ENCODE results near the gene PRKN.

The PRKN gene

DNA sequence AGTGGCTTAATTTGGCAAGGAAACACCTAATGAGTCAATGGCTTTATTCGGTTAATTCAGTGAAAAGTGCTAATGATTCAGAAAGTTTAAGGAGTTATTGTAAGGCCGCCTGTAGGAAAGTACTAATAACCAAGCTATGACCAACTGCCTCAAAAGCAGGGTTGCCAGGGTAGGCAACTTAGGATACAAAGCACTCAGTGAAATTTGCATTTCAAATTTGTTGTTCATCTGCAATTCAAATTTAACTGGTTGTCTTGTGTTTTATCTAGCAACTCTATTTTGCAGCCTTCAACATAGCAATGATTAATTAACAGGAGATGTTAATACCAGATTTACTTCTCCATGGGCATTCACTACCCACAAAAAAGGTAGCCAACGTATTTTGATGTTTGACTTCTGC is 412.3 kb downstream of the PRKN start:
- DNase-seq = no peak

DNA sequence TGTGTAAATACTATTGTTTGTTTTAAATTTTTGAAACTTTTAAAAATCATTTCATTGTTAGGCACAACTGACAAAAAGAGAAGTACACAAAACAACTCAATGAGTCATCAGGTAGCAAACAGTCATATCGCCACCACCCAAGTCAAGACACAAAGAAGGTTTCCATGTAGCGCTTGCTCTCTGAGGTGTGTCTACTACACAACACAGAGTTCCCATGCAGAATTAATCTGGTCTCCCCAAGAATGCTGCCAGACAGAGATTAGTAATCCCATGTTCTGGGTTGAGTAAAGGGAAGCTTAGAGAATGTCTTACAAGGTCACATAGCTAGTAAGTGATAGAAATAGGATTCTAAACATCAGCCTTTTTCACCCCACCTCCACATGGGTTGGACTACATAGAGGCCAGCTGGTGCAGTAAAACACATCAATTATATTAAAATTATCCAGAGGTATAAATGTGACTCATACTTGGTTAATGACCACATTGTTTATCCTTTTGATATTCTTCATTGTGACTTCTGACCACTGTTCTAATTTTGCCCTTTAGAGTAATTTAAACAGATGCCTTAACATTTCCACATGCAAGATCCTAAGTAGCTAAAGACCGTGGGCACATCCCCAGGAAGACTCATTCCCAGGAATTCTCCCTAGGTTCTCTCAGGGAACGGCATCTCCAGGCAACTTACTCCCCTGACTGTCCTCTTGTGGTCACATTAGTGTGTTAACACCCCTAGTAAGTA is 413.5 kb downstream of the PRKN start:
- DNase-seq = no peak

DNA sequence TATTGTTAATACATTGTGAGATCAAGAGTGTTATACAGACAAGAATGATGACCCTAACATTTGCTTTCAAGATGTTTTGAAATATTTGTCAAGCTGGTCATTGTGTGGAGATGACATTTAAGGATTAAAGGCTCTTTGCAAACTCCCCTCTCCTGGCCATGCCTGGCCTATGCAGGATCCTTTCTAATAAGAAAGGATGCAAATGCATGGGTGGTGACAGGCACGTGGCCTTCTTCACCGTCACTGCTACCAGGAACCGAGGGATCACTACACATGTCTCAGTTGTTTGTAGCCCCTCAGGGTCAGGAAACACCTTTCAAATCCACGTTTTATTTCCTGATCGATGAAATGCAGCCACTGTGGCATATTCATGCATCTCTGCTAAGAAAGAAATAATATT is 419.7 kb downstream of the PRKN start:
- DNase-seq = no peak

DNA sequence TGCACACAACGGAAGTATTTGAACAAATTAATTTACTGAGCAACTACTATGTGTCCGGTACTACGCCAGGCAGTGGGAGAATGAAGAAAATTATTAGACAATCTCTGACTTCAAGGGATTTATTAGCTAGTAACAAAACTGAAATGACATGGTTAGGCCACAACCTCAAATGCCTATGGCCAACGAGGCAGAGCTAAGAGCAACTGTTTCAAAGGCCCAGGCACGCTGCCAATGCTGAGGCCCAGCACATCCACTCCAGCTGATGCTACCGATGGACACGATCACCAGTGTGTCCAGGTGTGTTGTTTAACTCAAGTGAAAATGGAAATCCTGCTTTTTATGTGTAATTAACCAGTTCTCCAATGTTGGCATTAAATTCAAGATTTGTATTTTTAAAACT is 420.9 kb downstream of the PRKN start:
- no peak for DNase-seq

DNA sequence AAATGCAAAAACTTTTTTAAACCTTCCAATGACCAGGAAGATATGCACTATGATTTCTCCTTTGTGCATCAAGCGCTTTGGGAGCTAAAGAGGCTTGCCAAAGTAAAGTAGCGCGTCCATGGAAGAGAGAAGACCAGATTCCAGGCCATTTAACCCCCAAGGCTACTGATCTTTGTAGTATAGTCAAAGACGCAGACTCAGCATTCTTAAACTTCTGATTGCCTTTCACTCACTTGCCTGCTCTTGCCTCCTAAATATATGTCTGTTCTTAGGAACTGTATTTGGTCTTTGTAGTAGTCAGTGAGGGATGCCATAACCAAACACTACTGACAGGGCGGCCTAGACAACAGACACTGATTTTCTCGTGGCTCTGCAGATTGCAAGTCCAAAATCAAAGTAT is 426.4 kb downstream of the PRKN start:
- DNase-seq = no peak

DNA sequence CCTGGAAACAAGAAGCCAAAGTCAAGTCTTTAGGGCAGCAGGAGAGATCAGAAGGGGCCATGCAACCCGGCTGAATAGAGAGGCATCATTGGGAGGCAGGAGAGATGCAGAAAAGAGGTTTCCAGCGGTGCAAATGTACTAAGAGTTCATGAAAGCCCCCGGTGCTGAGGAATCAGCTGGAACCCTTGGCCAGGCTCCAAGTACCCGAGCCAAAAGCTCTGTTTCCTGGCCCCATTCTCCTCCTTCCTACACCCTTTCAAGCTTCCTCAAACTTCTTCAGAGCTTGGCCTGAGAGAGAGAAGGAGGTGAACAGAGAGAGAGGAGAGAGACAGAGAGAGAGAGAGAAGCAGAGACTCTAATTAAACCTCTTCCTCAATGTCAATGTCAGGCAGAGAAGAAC is 433.5 kb downstream of the PRKN start:
- DNase-seq = peak in 5 of 56 donors; percentile 5 to 23 (median 16)

DNA sequence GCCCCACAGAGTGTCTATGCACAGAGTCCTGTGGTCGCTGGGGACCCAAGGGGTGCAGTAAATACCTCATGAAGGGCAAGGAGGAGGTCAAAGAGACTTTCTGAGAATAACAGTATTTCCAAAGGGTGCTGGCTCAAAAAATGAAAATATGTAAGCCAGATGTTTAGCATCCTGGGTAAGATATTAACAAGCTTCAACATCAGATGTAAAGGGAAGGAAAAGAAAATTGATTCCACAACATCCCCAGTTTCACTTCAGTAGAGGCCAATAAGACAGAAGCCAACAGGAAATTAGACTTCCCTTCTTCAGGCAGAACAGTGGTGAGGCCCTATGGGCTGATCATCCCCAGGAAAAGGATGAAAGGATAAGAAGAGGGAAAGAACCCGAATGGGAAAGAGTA is 434.7 kb downstream of the PRKN start:
- no peak for DNase-seq

DNA sequence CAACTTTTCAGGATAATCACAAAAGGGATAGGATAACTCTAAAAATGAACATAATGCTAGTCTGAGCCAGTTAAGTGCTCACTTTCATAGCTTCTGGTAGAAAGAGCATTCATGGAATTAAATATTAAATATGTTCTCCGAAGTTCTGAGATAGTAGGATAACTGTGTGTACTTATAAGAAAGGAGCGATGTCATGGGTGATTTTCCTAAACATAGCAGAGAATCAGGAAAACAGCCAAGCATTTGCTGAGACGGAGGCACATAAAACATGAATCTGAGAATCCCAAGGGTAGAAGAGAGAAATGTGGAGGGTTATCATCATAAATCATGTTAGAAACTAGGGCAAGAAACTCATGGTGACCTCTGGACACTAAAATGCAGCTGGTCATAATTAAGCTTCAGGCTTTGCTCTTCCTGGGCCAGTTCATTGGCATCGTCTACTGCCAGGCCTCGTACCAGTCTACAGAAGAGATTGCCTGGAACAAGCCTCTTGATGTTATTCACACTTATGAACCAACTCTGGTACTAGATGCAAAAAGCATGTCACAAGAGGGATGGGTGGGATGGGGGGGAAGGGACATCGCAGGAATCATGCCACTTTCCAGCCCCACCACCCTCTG is 436.6 kb downstream of the PRKN start:
- DNase-seq = no peak

DNA sequence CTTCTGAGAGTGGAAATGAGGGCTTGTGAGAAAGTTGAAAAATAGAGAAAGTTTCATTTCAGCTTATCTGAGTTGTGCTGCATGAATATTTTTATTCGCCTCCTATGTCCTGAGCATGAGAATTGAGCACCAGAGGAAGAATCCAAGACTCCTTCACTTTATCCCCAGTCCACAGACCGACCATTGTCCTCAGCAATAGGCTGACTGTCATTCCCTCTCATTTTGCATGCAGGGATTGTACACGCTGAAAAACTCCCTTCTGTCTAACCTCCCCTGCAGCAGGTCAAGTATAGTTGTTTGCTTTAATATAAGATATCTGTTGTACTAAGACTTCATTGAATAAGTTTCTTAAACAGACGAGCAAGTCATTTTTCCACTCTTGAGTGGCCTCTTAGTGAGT is 437.6 kb downstream of the PRKN start:
- peak in 7 of 56 donors; percentile 6 to 33 (median 11) for DNase-seq

DNA sequence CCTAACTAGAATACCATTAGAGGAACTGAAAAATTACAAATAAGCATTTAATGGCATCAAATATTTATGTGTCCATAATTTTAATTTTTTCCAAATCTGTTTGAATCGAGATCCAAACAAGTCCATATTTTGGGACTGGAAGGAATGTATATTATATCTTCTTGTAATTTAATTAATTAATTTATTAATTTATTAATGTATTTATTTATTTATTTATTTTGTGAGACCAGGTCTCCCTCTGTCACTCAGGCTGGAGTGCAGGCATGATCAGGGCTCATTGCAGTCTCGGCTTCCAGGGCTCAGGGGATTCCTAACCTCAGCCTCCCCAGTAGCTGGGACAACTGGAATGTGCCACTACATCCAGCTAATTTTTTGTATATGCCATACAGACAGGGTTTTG is 453.6 kb downstream of the PRKN start:
- DNase-seq = no peak

DNA sequence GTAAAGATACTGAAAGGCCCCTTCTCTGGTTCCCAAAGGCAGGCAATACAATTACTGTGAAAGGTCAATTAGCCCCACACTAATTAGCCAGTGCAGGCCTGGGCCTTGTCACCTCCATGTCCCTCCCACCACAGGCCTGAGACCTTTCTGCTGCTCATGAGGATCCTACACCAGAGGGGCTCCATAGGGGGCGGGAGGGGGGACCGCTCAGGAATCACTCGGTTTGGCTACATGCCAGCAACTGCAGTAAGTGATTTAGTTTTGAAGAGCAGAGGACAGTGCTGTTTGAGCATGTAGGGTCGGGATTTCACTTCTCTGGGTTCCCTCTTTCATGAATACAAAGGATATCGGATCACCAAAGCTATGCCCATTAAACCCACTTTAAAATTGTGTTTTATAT is 455.6 kb downstream of the PRKN start:
- DNase-seq = no peak

DNA sequence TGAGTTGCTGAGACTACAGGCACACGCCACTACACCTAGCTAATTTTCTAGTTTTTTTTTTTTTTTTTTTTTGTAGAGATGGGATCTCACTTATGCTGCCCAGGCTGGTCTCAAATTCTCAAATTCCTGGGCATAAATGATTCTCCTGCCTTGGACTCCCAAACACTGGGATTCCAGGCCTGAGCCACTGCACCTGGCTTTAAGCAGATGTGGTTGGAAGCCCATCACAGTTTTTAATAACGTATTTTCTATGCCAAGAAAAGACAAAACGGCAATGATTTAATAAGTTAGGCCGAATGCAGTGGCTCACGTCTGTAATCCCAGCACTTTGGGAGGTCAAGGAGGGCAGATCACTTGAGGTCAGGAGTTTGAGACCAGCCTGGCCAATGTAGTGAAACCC is 456.6 kb downstream of the PRKN start:
- DNase-seq = no peak

DNA sequence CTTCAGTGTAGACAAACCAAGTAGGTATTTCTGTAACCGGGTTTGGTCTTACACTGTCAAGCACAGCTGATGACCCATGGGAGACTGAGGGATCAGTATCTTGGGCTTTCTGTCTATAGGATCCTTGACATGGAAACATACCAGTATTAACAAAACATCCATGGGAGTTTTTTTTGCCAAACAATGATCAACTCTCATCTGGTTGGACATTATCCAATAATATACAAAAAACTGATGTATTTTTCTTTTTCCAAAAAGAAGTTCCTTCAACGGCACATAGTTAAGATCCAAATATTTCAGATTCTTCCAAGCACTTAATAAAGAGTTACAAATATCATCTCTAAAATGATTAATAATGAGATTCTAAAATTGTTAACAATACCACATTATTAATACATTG is 459.9 kb downstream of the PRKN start:
- no peak for DNase-seq

DNA sequence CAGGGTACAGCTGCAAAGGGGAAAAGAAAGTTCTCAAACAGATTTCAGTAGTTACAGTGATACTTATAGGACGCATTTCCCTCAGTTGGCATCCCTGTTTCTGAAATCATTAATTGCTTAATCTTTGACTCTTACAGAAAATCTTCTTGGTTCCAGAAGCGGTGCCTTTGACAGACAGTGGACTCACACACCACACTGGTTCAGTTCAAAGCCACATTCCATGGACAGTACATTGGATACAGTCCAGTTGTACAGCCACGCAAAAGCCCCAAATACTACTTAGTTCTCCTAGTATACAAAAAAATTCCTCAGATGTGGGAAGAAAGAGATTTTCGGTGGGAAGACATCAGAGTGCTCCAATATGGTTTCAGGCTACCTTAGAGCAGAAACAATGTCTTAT is 460.4 kb downstream of the PRKN start:
- DNase-seq = no peak

DNA sequence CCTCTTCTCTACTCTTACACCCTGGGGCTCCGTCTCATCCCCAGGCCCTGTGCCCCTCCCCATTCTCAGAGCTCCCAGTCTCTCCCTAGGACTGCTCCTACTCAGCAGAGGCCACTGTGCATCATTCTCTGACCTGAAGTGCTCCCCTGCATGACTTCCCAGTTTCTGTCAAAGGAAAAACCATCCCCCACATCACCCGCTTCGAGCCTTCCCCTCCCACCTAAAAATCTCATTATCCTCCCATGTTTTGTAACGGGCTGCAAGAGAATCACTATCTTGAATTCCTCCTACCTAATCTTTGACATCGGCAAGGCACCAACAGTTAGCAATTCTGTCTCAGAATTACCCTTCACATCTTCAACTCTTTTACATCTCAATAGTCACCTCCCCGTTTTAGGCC is 463.0 kb downstream of the PRKN start:
- peak in 12 of 56 donors; percentile 2 to 38 (median 15) for DNase-seq

DNA sequence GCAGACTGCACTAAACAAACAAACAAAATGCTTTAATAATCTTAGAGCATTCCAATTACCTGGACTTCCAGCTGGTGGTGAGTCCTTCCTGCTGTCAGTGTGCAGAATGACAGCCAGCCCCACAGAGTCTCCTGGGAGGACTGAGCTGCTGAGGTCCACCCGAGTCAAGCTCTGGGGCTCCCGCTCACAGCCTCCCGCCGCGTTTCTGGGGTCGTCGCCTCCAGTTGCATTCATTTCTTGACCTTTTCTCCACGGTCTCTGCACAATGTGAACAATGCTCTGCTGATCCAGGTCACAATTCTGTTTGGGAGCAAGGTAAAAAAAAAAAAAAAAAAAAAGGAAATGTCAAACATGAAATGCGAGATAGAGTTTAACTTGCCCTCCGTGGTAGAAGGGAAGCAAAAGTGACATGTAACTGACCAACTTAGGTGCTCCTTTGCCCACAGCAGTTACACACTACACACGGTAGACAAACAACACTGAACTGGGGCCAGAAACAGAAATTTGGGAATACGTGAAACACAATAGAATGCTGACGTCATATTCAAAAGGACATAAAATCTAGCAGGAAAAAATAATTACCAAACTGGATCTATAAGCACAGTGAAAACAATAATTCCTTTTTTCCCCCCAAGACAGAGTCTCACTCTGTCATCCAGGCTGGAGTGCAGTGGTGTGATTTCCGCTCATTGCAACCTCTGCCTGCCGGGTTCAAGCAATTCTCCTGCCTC is 464.9 kb downstream of the PRKN start:
- no peak for DNase-seq

DNA sequence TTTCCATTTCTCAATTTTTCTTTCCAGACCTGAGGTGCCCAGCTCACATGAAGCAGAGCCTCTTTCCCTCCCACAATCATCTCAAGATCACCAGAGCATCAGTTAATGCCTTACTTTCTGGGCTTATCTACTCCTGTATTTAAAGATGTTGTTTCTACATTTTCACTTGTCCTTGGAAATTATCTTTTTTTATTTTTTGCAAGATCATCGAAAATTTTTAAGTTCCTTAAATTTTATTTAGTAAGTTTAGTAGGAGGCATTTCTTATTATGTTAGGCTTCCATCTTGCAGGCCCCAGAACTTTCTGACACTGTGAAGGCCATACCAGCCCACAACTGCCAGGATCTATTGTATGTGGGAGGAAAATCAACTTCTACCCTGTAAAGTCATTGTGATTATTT is 466.0 kb downstream of the PRKN start:
- DNase-seq = no peak

DNA sequence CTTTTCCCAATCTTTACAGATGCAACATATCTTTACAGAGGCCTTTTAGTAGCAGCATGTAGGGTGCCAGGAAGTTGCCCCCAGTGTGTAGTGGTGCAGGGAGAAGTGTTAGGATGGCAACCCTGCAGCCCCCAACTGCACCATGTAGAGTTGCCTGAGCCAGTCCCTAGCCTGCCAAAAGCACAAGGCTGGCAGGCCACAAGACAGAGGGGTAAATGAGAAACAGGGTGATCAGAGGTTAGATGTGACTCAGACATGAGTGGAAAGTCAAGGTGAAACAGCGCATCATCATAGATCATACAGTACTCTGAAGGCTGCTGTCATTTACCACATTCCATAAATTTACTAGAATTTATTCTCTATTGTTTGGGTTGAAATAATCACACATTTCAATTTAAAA is 467.5 kb downstream of the PRKN start:
- no peak for DNase-seq

DNA sequence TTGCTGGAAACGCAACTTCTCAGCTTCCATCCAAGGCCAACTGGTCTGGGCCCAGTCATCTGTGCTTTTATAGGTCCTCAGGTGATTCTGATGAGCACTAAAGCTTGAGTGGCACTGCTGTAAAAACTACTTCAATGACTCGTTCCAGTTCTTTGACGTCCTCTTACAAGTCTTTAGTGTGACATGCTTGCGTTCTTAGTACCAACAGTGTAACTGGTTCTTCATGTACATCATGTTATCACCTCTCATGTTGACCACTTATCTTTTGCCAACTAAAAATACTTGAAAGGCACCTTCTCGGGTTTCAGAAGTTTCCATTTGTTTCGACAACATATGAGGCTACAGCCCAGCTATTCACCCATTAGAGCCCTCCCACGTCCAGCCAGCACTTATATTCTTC is 468.9 kb downstream of the PRKN start:
- DNase-seq = no peak

DNA sequence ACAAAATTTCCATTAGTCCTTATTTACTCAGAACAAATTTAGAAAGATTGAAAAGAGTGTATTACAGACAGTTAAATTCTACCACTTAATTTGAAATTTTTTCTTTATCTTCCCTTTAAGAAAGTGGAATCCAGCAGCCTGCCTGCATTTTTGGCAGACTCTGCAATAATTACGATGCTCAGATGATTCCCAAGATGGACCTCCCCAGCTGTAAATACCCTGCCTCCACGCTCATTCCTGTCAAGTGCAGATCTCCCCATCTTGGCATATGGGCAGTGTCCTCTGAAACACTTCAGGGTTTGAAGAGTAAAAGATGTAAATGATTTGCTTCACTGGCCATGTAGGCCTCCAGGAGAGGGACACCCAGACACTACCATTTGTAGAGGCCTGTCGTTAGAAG is 471.2 kb downstream of the PRKN start:
- DNase-seq = no peak

DNA sequence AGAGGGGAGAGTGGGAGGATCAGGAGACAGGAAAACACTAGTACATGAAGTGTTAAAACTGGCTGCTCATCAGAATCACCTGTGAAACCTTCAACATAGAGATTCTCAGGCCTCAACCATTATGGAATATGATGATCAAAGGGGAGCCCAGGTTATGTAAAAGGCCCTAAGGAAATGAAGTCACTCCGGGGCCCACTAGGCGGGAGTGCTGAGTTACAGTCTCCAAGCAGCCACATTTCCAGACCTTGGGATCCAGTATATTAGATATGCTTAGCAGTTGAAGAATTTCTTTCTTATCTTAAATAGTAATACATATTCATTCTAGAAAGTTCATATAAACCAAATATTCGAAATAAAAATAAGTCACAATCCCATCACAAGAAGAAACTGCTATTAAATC is 476.3 kb downstream of the PRKN start:
- DNase-seq = no peak

DNA sequence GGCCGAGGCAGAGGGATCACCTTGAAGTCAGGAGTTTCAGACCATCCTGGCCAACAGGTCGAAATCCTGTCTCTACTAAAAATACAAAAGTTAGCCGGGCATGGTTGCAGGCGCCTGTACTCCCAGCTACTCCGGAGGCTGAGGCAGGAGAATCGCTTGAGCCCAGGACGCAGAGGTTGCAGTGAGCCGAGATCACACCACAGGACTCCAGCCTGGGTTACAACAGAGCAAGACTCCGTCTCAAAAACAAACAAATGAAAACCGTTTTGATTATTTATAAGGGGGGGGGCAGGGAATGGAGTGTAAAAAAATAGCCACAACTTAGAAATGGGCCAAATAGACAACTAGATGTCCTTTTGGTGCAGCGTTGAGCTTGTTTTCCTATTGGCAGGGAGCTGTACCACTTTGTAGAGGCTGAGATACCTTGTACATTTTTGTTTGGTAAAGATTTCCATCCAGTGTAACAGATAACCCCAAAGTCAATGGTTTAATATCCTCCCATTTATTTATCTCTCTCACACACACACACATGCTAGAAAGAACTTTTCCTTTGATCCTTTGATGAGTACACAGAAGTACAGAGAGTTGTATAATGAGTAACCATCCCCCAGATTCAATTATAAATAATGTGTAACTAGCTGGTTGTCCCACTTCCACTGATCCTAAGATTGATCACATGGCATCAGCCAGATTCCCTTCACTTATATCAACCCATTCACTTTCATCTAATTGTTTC is 477.5 kb downstream of the PRKN start:
- DNase-seq = no peak
